SK-N-SH (cell line): ENCODE data around the gene BNC2. TPM values are rescaled to one million over a fixed set of nuclear protein-coding genes. Genes with fewer than 3 reads are reported as not detected.

ENCODE experiments used
- CTCF ChIA-PET: fragments of 300-600, 350-600 bp; formaldehyde crosslinking; extraction: SDS; loops from one replicate; lab custom pipeline; 2021; lab: Yijun Ruan, JAX
- POLR2A ChIA-PET: fragments of 350-600 bp; sonication (Branson Sonifier 250); formaldehyde crosslinking; extraction: SDS; loops from one replicate; lab custom pipeline; 2020; ENCODE audit warnings: antibody characterized with exemption, inconsistent platforms; lab: Yijun Ruan, JAX
- DNase-seq: peaks from one replicate; pipeline ENCODE4 v3.0.0; 2012
- H2AFZ ChIP-seq: fragments of 200-600 bp; sonication (generic); 2 replicates; pipeline ENCODE4 v1.8.1; 2016; ENCODE audit warnings: antibody characterized with exemption, mild to moderate bottlenecking, low read depth
- H3F3A ChIP-seq: fragments of 200-600 bp; sonication (generic); replicated peaks from 2 replicates; pipeline ENCODE3; 2016; ENCODE audit warnings: antibody characterized with exemption, mild to moderate bottlenecking; ENCODE audit not compliant: insufficient read depth
- H3K27ac ChIP-seq, 2 experiments: fragments of 200-500 bp in 1 of 2; fragments of 200-600 bp in 1 of 2; sonication (Bioruptor generic) in 1 of 2; sonication (generic), shearing (Covaris generic) in 1 of 2; 2 replicates each; pipeline versions ENCODE4 v1.5.1 to v1.6.1; 2014 to 2016; ENCODE audit warnings: low read depth in 2 of 2, inconsistent platforms in 1 of 2, low read length in 1 of 2, mild to moderate bottlenecking in 1 of 2, mixed read lengths in 1 of 2
- H3K27me3 ChIP-seq: fragments of 200-600 bp; sonication (generic), shearing (Covaris generic); 2 replicates; pipeline ENCODE4 v1.6.1; 2016; ENCODE audit warnings: mixed run types; ENCODE audit not compliant: insufficient read depth
- H3K36me3 ChIP-seq, 2 experiments: fragments of 200-500 bp in 1 of 2; fragments of 200-600 bp in 1 of 2; sonication (Bioruptor generic) in 1 of 2; sonication (generic) in 1 of 2; replicated peaks in 1 of 2; 2 replicates each; pipeline versions ENCODE3 to v1.5.1; 2014 to 2016; ENCODE audit warnings: low read length in 1 of 2, mild to moderate bottlenecking in 1 of 2; ENCODE audit not compliant: insufficient read depth in 2 of 2, control insufficient read depth in 1 of 2
- H3K4me1 ChIP-seq, 2 experiments: fragments of 200-500 bp in 1 of 2; fragments of 200-600 bp in 1 of 2; sonication (Bioruptor generic) in 1 of 2; sonication (generic), shearing (Covaris generic) in 1 of 2; 2 replicates each; pipeline versions ENCODE4 v1.5.1 to v1.6.1; 2014 to 2016; ENCODE audit warnings: low read depth in 1 of 2, low read length in 1 of 2, mixed run types in 1 of 2; ENCODE audit not compliant: insufficient read depth in 2 of 2, control insufficient read depth in 1 of 2
- H3K4me2 ChIP-seq: fragments of 200-600 bp; sonication (generic), shearing (Covaris generic); 2 replicates; pipeline ENCODE4 v1.6.1; 2017; ENCODE audit warnings: mixed run types
- H3K4me3 ChIP-seq, 2 experiments: fragments of 200-500 bp in 1 of 2; fragments of 200-600 bp in 1 of 2; sonication (Bioruptor generic) in 1 of 2; sonication (generic), shearing (Covaris generic) in 1 of 2; 2 replicates each; pipeline versions ENCODE4 v1.5.1 to v1.8.1; 2014 to 2016; ENCODE audit warnings: low read depth in 2 of 2, inconsistent platforms in 1 of 2, low read length in 1 of 2, mild to moderate bottlenecking in 1 of 2, mixed read lengths in 1 of 2, moderate library complexity in 1 of 2
- H3K79me2 ChIP-seq: fragments of 200-600 bp; sonication (generic); 2 replicates; pipeline ENCODE4 v1.8.1; 2017; ENCODE audit warnings: mild to moderate bottlenecking; ENCODE audit not compliant: insufficient read depth
- H3K9ac ChIP-seq: fragments of 200-600 bp; sonication (generic); 2 replicates; pipeline ENCODE4 v1.6.1; 2017; ENCODE audit warnings: mixed run types
- H3K9me2 ChIP-seq: fragments of 200-600 bp; sonication (generic); 2 replicates; pipeline ENCODE4 v1.6.1; 2017; ENCODE audit warnings: mixed run types
- H3K9me3 ChIP-seq: fragments of 200-600 bp; sonication (generic); 2 replicates; pipeline ENCODE4 v1.6.1; 2017; ENCODE audit warnings: mixed run types, mild to moderate bottlenecking, moderate library complexity
- H4K20me1 ChIP-seq: fragments of 200-600 bp; sonication (generic); 2 replicates; pipeline ENCODE4 v1.6.1; 2017; ENCODE audit warnings: mild to moderate bottlenecking, mixed run types; ENCODE audit not compliant: insufficient read depth
- CHD2 ChIP-seq: fragments of 150-350 bp; IDR thresholded peaks from 2 replicates; pipeline ENCODE4 v1.6.1; 2018; ENCODE audit warnings: low read length; ENCODE audit not compliant: partially characterized antibody
- MXI1 ChIP-seq: IDR thresholded peaks from 2 replicates; pipeline ENCODE4 v1.6.1; 2012; ENCODE audit warnings: mild to moderate bottlenecking, low read depth, low read length, improper control_type of control experiment
- NFIC ChIP-seq: IDR thresholded peaks from 2 replicates; pipeline ENCODE4 v1.4.0; 2012; ENCODE audit warnings: borderline replicate concordance
- PBX3 ChIP-seq: IDR thresholded peaks from 2 replicates; pipeline ENCODE4; 2012
- REST ChIP-seq: IDR thresholded peaks from 2 replicates; pipeline ENCODE4 v1.6.1; 2012; ENCODE audit warnings: mild to moderate bottlenecking, low read depth, low read length, moderate library complexity
- RFX5 ChIP-seq: IDR thresholded peaks from 2 replicates; pipeline ENCODE4 v1.6.1; 2012; ENCODE audit warnings: mild to moderate bottlenecking, improper control_type of control experiment, low read length
- SIN3A ChIP-seq: IDR thresholded peaks from 2 replicates; pipeline ENCODE4 v1.6.1; 2012; ENCODE audit warnings: low read depth, mild to moderate bottlenecking, low read length, moderate library complexity, borderline replicate concordance
- YY1 ChIP-seq: IDR thresholded peaks from 2 replicates; pipeline ENCODE4 v1.4.0; 2012; ENCODE audit warnings: low read depth, mild to moderate bottlenecking
- WGBS: methylation state at CpG from one replicate; pipeline ENCODE4 v1.1.6; 2017; ENCODE audit warnings: low lambda C conversion rate; 5-methylcytosine and 5-hydroxymethylcytosine counted together
- polyA plus RNA-seq, 3 experiments: library from polyadenylated mRNA; depleted of rRNA; stranded (reverse); fragments of >200 nt; gene quantifications; 2 replicates each; pipeline ENCODE4 v1.2.3, GENCODE V29; 2012
- TF ChIP-seq, protein P1 (sequence below): IDR thresholded peaks from 2 replicates; pipeline ENCODE4 v1.4.0; 2012; ENCODE audit warnings: low read depth
- TF ChIP-seq, protein P2 (sequence below): IDR thresholded peaks from 2 replicates; pipeline ENCODE4 v1.4.0; 2012; ENCODE audit warnings: low read depth, borderline replicate concordance

BNC2 gene
- polyA plus RNA-seq, 1 of the 3 experiments (the other 2 are of a cell fraction) = 8.8 TPM

DNA sequence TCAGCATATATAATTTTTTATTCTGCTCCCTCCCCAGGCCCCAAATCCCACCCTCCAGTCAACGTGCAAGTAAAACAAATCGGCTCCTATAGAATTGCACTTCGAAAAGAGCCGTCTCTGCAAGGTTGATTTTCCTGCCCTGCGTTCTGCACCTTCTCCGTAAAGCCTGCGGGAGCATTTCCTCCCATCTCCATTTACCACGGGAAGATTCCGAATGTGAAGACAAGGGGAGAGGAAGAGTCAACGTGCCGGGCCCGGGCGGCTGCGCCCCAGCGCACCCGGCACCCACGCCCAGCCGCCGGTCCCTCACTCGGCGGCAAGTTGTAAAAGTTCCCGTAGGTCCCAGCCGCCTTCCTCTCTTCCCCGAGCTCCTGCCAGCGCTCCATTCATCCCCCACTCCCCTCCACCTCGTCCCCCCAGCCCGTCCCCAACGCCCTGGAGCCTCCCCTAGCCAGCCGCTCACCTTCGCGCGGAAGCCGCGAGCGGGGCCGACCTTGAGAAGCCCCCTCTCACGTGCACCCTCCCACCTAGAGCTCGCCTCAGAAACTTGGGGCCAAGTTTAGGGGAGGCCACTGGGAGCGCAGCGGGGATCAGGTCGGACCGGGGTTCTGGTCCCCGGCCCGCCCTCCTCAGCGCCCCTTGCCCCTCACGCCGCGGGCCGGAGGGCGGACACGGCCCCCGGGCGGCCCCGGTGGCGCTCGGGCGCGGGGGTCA lies 431 bp downstream of the BNC2 start:
- peak overlapping the region; percentile 75 to 85 for H3K4me3 ChIP-seq
- peaks cover 2 to 11% of the 10 kb centered on the region in 2 experiments for H3K4me1 ChIP-seq
- peaks cover 41% of the 10 kb centered on the region for H3F3A ChIP-seq
- H4K20me1 ChIP-seq = no peaks in the 10 kb centered on the region
- 1% methylated on average over 42 of the region's 58 CpGs for WGBS
- no peaks in the 10 kb centered on the region for H3K27me3 ChIP-seq
- TF ChIP-seq, protein P1, sequence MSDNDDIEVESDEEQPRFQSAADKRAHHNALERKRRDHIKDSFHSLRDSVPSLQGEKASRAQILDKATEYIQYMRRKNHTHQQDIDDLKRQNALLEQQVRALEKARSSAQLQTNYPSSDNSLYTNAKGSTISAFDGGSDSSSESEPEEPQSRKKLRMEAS = peak; percentile 26
- no peak for TF ChIP-seq CHD2
- 0 out of 2 replicates have a peak, but pooled peaks have one; percentile 15 for TF ChIP-seq MXI1
- H3K79me2 ChIP-seq = peaks cover 50% of the 10 kb centered on the region
- peak overlapping the region; percentile 98 for H3K4me2 ChIP-seq
- POLR2A ChIA-PET = no interaction called here
- CTCF ChIA-PET = interaction anchor here (0.8 kb wide), 1 partner anchor 456 kb away, joined by 4 read pairs; no protein-coding TSS in a partner anchor
- H3K9ac ChIP-seq = peak overlapping the region; percentile 87
- H3K36me3 ChIP-seq = no peaks in the 10 kb centered on the region
- H3K9me2 ChIP-seq = no peaks in the 10 kb centered on the region
- peak; percentile 67 for DNase-seq
- H2AFZ ChIP-seq = peak overlapping the region; percentile 89
- no peaks in the 10 kb centered on the region for H3K9me3 ChIP-seq
- peak overlapping the region; percentile 30 to 80; a peak in 3 of 4 replicates for H3K27ac ChIP-seq

DNA sequence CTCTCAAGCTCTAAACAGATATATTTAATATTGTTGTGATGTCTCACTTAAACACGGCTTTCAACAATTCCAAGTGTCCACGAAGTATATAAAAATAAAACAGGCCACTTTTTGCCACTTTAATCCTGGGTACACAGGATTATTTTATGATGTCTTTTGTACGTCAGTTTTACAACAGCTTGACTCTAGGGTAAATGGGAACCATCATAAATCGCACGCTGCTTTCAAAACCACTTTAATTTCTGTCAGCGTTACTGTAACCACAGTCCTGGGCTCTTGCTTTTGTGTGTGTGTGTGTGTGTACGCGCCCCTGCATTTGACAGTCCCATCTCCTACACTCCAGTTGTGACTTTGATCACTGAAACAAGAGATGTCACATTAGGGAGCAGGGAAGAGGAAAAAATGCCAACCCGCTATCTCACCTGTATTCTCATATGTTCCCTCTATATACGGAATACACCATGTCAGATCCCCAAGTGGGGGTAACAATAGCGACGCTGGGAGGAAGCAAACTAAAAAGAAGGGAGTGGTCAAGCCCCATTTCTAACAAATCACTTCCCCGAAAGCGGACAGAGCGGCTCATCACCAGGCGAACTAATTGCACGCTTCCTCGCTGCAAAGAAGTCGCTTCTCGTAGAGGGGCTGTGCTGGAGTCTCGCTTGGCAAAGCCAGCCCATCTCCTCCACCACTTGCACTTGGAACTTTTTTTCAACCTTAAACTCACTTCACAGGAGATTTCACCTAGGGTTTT lies 1.2 kb downstream of the BNC2 start:
- Histone ChIP-seq H3K9ac (peak overlapping the region; percentile 87), H3K9me2 (no peaks in the 10 kb centered on the region), H3K79me2 (peaks cover 50% of the 10 kb centered on the region), H3K9me3 (no peaks in the 10 kb centered on the region), H3K27me3 (no peaks in the 10 kb centered on the region), H4K20me1 (no peaks in the 10 kb centered on the region), H3K4me1 (peaks cover 4 to 11% of the 10 kb centered on the region in 2 experiments), H3K27ac (0 out of 4 replicates have a peak overlapping the region, but pooled peaks of 1 of the 2 experiments have one; percentile 80), H3K4me3 (peak overlapping the region; percentile 75 to 85), H3K36me3 (no peaks in the 10 kb centered on the region), H3K4me2 (peak overlapping the region; percentile 98), H3F3A (peaks cover 47% of the 10 kb centered on the region), H2AFZ (peak overlapping the region; percentile 89)
- TF ChIP-seq, protein P2, sequence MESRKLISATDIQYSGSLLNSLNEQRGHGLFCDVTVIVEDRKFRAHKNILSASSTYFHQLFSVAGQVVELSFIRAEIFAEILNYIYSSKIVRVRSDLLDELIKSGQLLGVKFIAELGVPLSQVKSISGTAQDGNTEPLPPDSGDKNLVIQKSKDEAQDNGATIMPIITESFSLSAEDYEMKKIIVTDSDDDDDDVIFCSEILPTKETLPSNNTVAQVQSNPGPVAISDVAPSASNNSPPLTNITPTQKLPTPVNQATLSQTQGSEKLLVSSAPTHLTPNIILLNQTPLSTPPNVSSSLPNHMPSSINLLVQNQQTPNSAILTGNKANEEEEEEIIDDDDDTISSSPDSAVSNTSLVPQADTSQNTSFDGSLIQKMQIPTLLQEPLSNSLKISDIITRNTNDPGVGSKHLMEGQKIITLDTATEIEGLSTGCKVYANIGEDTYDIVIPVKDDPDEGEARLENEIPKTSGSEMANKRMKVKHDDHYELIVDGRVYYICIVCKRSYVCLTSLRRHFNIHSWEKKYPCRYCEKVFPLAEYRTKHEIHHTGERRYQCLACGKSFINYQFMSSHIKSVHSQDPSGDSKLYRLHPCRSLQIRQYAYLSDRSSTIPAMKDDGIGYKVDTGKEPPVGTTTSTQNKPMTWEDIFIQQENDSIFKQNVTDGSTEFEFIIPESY = no peak
- TF ChIP-seq RFX5 = no peak
- no peak for TF ChIP-seq NFIC
- TF ChIP-seq YY1 = no peak
- TF ChIP-seq SIN3A = no peak
- TF ChIP-seq REST = no peak
- TF ChIP-seq PBX3 = no peak
- 73% methylated on average over 21 of the region's 21 CpGs for WGBS
- ChIA-PET CTCF (no interaction called here), POLR2A (no interaction called here)
- no peak for DNase-seq
